ENCODE data around the gene MAN2C1. TPM values are rescaled to one million over a fixed set of nuclear protein-coding genes. Genes with fewer than 3 reads are reported as not detected.

The MAN2C1 gene
- polyA plus RNA-seq, 3 donors: 32.9 to 453 (median 42.9) TPM

- Histone ChIP-seq H3K9ac (ENCODE audit: insufficient read depth, low read length, poor library complexity, severe bottlenecking) (no peak overlapping the region), H3K9me3 (replicated peaks in 1 of 2; ENCODE audit: control insufficient read depth in 1 of 2, insufficient read depth in 1 of 2, low read length in 2 of 2) (no peaks in the 10 kb centered on the region), H3K27me3 (ENCODE audit: control insufficient read depth in 2 of 2, insufficient read depth in 2 of 2, low read length in 2 of 2) (peaks cover 0 to 9% of the 10 kb centered on the region in 2 donors), H3K4me2 (replicated peaks; ENCODE audit: extremely low read depth, low read length, poor library complexity, severe bottlenecking) (no peak overlapping the region), H2AFZ (ENCODE audit: insufficient read depth, low read depth, low read length, poor library complexity, severe bottlenecking) (no peak overlapping the region), H3K27ac (ENCODE audit: low read depth in 1 of 2, low read length in 2 of 2) (no peak overlapping the region), H3K79me2 (ENCODE audit: insufficient read depth, low read length) (no peaks in the 10 kb centered on the region), H3K4me3 (replicated peaks in 1 of 3; ENCODE audit: low read depth in 2 of 3, low read length in 3 of 3) (no peak overlapping the region), H4K20me1 (ENCODE audit: insufficient read depth, low read length) (no peaks in the 10 kb centered on the region), H3K36me3 (replicated peaks in 1 of 2; ENCODE audit: control insufficient read depth in 1 of 2, insufficient read depth in 2 of 2, low read length in 2 of 2) (no peaks in the 10 kb centered on the region), H3K4me1 (ENCODE audit: control insufficient read depth in 1 of 2, insufficient read depth in 2 of 2, low read length in 2 of 2) (no peaks in the 10 kb centered on the region)
- intact Hi-C loops (cut with micrococcal nuclease): loop anchor here (5.0 to 10.0 kb wide), 2 partner anchors 71 to 339 kb away; no protein-coding TSS in a partner anchor
- no CpG with 5 or more reads among the region's 3 CpGs for WGBS (ENCODE audit: insufficient coverage)
- no peak for TF ChIP-seq CTCF (IDR thresholded peaks at IDR 0.05)
- no peak overlapping the region for H3K27ac Mint-ChIP-seq
- H3K27me3 Mint-ChIP-seq (ENCODE audit: low read depth in 3 of 3): peaks cover 0 to 22% (median 18%) of the 10 kb centered on the region in 3 donors
- no peak overlapping the region for H3K4me3 Mint-ChIP-seq
- no peaks in the 10 kb centered on the region for H3K36me3 Mint-ChIP-seq
- H3K4me1 Mint-ChIP-seq: no peaks in the 10 kb centered on the region
- H3K9me3 Mint-ChIP-seq: no peaks in the 10 kb centered on the region
- no peak for DNase-seq
These were observed 62.2 kb downstream of the MAN2C1 start for GRCh38 chr15:75306188-75306587.

Other genes with a start within 250 kb of the MAN2C1 start
- 10 to 100 TPM in 2 of 3 donors, 1 to 10 TPM in 1; 8.9 to 80.7 (median 18.2) TPM for gene C15orf39, start 166.7 kb downstream of the MAN2C1 start, polyA plus RNA-seq
- gene GOLGA6C, start 110.3 kb downstream of the MAN2C1 start, polyA plus RNA-seq: not detected
- gene GOLGA6D, start 85.8 kb downstream of the MAN2C1 start, polyA plus RNA-seq: not detected
- gene COMMD4, start 32.5 kb downstream of the MAN2C1 start, polyA plus RNA-seq: 10 to 100 TPM; 41.1 to 63.1 (median 41.3) TPM
- gene NEIL1, start 21.6 kb downstream of the MAN2C1 start, polyA plus RNA-seq: 1 to 10 TPM in 1 of 3 donors, under 1 TPM in 2; 0.52 to 6.7 (median 0.53) TPM
- gene SIN3A, start 83.1 kb upstream of the MAN2C1 start, polyA plus RNA-seq: 10 to 100 TPM in 1 of 3 donors, 1 to 10 TPM in 2; 2.3 to 20.7 (median 7.9) TPM
- 10 to 100 TPM; 21.1 to 40.1 (median 28.0) TPM for gene PTPN9, start 210.7 kb upstream of the MAN2C1 start, polyA plus RNA-seq

Data from CD14-positive monocyte (primary cell).